NCI-H2227 (cell line): ENCODE data around the gene CHD2.

Experiments used
- DNase-seq: peaks from one replicate; lab custom pipeline; 2025; ENCODE audit not compliant: unreplicated experiment; lab: John Stamatoyannopoulos, UW

CHD2 gene

DNA sequence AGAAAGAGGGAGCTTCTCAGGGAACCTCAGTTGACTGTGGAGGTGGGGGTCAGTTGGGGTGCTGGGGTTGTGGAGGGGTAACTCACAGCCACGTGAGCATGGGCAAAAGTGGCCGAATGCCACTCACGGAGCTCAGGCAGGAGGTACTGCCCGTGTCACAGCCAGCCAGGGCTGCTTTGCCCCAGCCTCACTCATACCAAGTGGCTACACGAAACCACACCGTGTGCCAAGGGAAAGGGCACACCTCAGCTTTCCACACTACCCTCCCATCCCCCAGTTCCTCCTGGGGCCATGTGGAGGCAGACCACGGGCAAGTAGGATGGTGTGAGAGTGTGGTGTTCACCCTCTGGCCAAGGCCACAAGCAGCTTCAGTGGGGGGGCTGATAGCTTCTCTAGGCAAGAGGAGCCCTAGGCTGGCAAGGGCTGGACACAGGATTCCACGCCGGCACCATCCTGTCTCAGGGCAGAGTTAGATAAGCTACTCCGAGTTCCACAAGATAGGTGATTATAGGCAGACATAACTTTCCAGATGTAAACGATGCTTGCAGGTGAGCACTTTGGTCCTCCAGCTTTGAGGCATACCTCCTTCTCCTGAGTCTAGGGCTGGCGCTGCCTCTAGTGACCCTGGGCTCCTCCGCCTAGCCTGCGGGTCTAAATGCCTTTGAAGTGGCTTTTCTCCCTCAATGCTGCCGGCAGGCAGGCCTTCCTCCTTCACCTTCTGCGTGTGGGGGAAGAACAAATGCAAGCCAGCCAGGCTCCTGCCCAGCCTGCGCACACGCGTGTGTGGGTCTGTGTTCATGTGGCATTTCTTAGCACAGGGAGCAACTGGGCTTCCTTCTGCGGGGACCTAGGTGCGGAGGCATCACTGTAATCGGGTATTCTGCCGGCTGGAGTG is 163.9 kb downstream of the CHD2 start:
- DNase-seq, result no peak

DNA sequence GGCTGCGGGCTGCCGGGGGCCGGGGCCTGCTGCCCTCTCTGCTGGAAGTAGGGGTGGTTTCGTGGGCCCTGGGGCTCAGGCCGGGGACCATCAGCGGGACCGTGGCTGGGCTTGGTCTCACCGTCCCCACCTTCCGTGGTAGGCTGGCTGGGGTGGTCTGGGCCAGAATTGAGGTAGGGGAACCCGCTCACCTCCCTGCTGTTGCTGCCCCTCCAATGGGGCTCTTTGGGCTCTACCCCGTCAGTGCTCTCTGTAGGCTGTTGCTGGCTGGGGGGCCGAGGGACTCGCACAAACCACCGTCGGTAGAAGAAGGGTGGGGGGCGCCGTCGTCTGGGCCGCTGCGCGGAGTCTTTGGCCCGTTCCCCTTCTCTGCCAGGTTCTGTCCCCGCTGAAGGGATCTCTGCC is 165.5 kb downstream of the CHD2 start:
- DNase-seq, result no peak

- DNase-seq, result no peak
Observed at GRCh38 chr15:93066224-93066681, 166.1 kb downstream of the CHD2 start.

DNA sequence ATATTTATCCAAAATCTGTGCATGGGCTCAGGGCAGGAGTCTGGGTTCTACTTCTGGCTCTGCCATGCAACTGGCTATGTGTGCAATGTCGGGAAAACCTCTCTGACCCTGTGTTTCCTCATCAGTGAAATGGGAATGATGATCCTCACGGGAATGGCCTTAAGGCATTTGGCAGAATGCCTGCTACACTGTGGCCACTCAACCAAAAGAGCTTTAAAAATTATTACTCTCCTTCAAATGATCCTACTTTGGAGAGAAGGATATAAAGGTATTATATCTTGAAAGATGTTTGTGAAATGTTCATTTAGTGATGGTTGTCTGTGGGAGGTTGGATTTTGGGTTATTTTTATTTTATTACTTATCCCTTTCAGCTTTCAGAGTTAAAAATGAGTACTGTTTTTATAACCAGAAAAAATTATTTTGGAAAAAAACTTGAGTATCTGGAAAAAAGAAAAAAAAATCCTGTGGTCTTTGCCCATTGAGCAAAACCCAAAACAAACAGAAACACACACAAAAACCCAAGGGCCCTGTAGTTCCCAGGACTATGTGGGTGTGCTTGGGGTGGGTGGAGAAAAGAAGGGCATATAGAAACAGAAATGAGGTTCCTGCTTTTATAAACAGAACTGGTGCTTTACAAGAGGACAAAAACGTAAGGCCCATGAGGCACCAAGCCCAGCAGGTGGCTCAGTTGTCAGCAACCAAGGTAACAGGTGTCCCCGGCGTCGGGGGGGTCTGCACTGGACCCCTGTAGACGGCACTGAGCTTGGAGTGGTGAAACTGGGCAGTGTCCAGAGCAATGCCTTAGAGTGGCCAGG is 166.9 kb downstream of the CHD2 start:
- DNase-seq, result no peak

- DNase-seq, result no peak
Observed at GRCh38 chr15:93067649-93068085, 167.5 kb downstream of the CHD2 start.

- no peak for DNase-seq
Observed at GRCh38 chr15:93068581-93069199, 168.6 kb downstream of the CHD2 start.

- DNase-seq, result no peak
Observed at GRCh38 chr15:93070132-93070531, 170.0 kb downstream of the CHD2 start.

- DNase-seq, result no peak
Observed at GRCh38 chr15:93070551-93071296, 170.6 kb downstream of the CHD2 start.

DNA sequence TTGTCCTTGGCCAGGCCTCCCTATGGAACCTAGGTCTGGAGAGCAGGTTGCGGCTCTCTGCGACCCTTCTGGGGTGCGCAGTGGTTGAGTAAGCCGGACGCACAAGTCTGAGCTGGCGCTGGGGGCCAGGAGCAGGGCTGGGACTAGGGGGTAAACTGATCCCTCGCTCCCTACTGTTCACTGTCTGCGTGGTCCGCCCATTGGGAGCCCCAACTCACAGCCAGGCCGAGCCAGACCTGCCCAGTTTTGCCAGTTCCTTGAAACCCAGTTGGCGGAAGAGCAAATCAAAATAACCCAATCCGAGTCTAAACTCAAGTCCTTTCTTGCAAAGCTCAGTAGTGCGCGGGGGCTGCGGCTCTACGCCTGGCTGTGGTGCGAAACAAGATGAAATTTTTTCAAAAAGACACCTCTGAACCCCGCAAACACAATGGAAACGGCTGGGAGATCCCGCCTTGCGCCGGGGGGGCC is 171.4 kb downstream of the CHD2 start:
- no peak for DNase-seq

DNA sequence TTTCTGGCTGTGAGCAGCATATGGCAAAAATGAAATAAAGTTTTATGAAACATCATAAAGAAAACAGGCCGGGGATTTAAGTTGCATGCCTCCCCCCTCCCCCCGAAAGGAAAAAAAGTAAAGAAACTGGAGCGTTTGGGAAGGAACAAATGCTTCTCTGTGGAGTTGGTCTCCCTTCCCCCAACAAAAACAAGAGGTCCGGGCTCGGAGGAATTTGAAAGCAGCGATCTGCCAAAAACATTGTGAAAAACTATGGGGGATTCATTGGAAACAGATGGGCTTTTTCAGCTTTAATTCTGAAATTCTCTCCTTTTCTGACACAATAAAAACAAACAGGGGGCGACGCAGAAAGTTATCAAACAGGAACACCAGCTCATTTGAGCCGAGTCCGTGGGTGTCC is 171.9 kb downstream of the CHD2 start:
- DNase-seq, result no peak

DNA sequence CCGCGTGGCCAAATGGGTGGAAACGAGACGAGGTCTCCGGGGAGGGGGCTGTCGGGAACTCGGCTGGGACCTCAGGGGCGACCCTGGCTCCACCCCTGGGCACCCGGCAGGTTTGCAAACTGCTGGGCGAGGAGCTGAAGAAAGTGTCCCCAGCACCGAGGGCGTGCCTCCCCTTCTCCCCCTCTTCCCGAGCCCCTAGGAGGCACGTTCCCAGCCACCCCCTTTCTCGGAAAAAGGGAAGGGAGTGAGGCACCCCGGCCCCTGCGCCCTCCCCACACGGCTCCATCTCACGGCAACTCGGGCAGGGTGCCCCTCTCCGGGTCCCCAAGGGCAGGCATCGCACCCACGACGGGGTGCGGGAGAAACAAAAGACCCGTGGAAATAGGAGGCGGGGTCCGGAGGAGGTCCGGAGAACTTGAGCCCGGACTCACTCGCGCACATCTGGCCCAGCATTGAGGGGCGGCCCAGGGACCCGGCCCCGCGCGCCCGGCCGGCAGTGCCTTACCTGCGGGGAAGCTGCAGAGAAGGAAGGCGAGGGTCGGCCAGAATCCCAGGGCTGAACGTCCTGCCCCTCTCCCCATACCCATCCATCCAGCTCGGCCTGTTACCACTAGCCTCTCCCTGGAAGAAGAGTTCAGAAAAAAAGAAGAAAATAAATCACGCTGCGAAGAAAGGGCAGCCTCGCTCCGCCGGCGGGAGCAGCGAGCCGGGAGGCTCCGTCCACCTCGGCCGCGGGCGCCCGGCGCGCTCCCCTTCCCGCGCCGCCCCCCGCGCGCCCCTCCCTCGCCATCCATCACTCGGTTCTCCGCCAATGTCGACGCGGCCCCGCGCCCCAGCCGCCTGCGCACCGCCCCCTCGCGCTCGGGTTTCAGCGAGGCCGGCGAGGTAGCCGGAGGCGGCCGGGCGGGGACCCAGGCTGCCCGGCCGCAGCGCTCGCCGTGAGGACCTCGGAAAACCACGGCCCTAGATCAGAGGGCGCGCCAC is 172.6 kb downstream of the CHD2 start:
- DNase-seq, result peak; percentile 81

GRCh38 chr15:93073465-93073952 is 173.4 kb downstream of the CHD2 start:
- DNase-seq, result peak; percentile 20

DNA sequence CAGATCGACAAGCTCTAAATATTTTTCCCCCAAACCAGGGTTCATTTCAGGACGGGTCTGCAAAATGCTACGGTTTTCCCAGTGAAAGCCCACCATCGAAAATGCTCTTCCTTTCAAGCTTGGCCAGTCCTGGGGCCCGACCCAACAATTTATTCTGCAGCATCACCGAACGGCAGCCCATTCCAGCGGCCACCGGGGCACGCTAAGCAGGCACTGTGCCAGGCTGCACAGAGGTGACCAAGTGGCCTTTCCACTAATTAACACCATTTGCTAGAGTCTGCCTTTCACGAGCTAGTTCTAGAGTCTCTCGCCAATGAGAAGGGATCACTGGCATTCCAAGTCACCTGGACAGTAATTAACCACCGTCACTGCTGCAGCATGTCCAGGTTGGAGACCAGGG is 174.5 kb downstream of the CHD2 start:
- DNase-seq, result no peak

DNA sequence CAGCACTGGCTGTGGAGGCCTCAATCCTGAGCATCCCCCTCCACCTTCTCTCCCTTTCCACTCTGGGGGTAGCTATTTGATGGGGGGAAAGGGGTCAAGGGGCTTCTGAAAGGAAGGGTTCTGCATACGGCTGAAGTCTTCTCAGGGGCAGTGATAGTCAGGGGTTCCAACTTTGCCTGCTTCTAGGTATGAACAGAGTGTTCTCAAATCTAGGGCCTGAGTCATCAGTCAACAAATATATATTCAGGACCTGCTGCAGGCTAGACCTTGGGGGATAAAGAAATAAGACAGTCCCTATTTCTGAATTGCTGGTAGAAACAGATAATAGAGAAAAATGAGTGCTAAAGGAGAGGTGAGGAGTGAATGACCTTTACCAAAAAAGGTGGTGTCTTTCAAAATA is 176.1 kb downstream of the CHD2 start:
- no peak for DNase-seq

DNA sequence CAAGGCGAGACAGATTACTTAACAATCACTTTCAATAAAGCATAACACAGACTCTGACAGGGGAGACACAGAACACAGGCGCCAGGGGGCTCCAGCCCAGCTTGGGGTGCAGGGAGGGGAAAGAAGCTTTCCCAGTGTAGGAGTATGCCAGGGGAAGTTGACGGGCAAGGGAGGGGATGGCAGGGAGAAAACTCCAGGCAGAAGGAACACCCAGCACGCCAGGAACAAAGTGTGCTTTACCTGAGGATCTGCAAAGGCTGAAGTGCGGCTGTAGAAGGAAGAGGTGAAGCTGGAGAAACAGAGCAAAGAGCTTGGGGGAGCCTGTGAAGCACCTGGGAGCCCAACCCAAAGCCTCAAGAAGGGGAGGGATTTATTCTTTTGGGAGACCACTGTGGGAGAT is 176.8 kb downstream of the CHD2 start:
- DNase-seq, result no peak
